A673 (cell line): ENCODE data around the gene LACRT. TPM values are rescaled to one million over a fixed set of nuclear protein-coding genes. Genes with fewer than 3 reads are reported as not detected.

ENCODE experiments used
- BruUV-seq: library from RNA; stranded (reverse); fragments of 400-500 nt; replicated peaks from 2 replicates; lab custom pipeline; 2021; lab: Mats Ljungman, UMichigan
- CTCF ChIA-PET: fragments of 300-600 bp; sonication (Branson Sonifier 250); formaldehyde crosslinking; loops from one replicate; lab custom pipeline; 2022; ENCODE audit warnings: antibody characterized with exemption; lab: Charles Lee
- POLR2A ChIA-PET: fragments of 300-600 bp; sonication (Branson Sonifier 250); formaldehyde crosslinking; loops from one replicate; lab custom pipeline; 2022; ENCODE audit warnings: antibody characterized with exemption; ENCODE audit not compliant: low non-redundant PET; lab: Charles Lee
- DNase-seq: peaks from one replicate; pipeline ENCODE4 v3.0.0-alpha.2; 2015; ENCODE audit warnings: low spot score
- H3K27ac ChIP-seq: fragments of 200-600 bp; sonication (generic); 2 replicates; pipeline ENCODE4 v1.5.1; 2016; ENCODE audit warnings: mixed run types, low read depth, mild to moderate bottlenecking, mixed read lengths, antibody characterized with exemption, low read length; ENCODE audit not compliant: poor library complexity, severe bottlenecking
- H3K27me3 ChIP-seq: fragments of 200-600 bp; sonication (generic); replicated peaks from 2 replicates; pipeline ENCODE4 v1.6.1; 2017; ENCODE audit warnings: mixed run types, low read depth, mild to moderate bottlenecking, mixed read lengths, antibody characterized with exemption, low read length; ENCODE audit not compliant: insufficient read depth, poor library complexity
- H3K36me3 ChIP-seq: fragments of 200-600 bp; sonication (generic); 2 replicates; pipeline ENCODE4 v1.6.1; 2016; ENCODE audit warnings: mixed run types, mild to moderate bottlenecking, mixed read lengths, antibody characterized with exemption, low read length; ENCODE audit not compliant: insufficient read depth, poor library complexity, severe bottlenecking
- H3K4me1 ChIP-seq: fragments of 200-600 bp; sonication (generic); 2 replicates; pipeline ENCODE4 v1.6.1; 2017; ENCODE audit warnings: mixed run types, mild to moderate bottlenecking, mixed read lengths, antibody characterized with exemption, low read length; ENCODE audit not compliant: insufficient read depth, poor library complexity, severe bottlenecking
- H3K4me3 ChIP-seq: fragments of 200-600 bp; sonication (generic); 2 replicates; pipeline ENCODE4 v1.5.1; 2016; ENCODE audit warnings: low read depth, mixed run types, mild to moderate bottlenecking, mixed read lengths, low read length; ENCODE audit not compliant: poor library complexity, severe bottlenecking
- H3K9me3 ChIP-seq: fragments of 200-600 bp; sonication (generic); 2 replicates; pipeline ENCODE4 v1.6.1; 2016; ENCODE audit warnings: mixed run types, low read depth, mild to moderate bottlenecking, mixed read lengths, antibody characterized with exemption, low read length; ENCODE audit not compliant: poor library complexity, severe bottlenecking
- CTCF ChIP-seq: fragments of 300-800, 200-600 bp; sonication (generic); conservative IDR thresholded peaks from 2 replicates; pipeline ENCODE4 v1.5.1; 2017; ENCODE audit warnings: low read depth, mild to moderate bottlenecking, antibody characterized with exemption, low read length, moderate library complexity, mixed read lengths
- EZH2 ChIP-seq: fragments of 200-600 bp; sonication (generic); IDR thresholded peaks from 2 replicates; pipeline ENCODE4 v1.6.1; 2017; ENCODE audit warnings: borderline replicate concordance, low read depth, mild to moderate bottlenecking, mixed read lengths, antibody characterized with exemption, low read length; ENCODE audit not compliant: poor library complexity, severe bottlenecking
- intact Hi-C: fragments of 100-400 bp; cut with micrococcal nuclease; formaldehyde crosslinking; loops from one replicate; pipeline ENCODE4 v1.10.0; 2022; ENCODE audit not compliant: unreplicated experiment
- total RNA-seq: library from RNA; stranded (reverse); gene quantifications from 2 replicates; pipeline ENCODE4 v1.2.3, GENCODE V29; 2021

The LACRT gene
- total RNA-seq, 1 experiment from 2014 or later = not detected

GRCh38 chr12:54602661-54603060, 32.0 kb downstream of the LACRT start:
- ChIA-PET POLR2A (no interaction called here), CTCF (interaction anchor here (0.6 to 1.9 kb wide), 2 partner anchors 23 to 120 kb away, joined by 4 to 8 read pairs; no protein-coding TSS in a partner anchor)
- peak; percentile 63 for DNase-seq
- no peaks in the 10 kb centered on the region for H3K36me3 ChIP-seq
- no TSS peak for BruUV-seq
- peak overlapping the region; percentile 16 for H3K4me3 ChIP-seq
- H3K9me3 ChIP-seq = no peaks in the 10 kb centered on the region
- no peak for TF ChIP-seq CTCF
- no peak for TF ChIP-seq EZH2
- H3K4me1 ChIP-seq = peaks cover 29% of the 10 kb centered on the region
- no peaks in the 10 kb centered on the region for H3K27me3 ChIP-seq
- peak overlapping the region; percentile 90 for H3K27ac ChIP-seq
- intact Hi-C loops = loop anchor here (1.0 to 5.0 kb wide), 2 partner anchors 22 to 100 kb away; no protein-coding TSS in a partner anchor

- BruUV-seq = no TSS peak
- intact Hi-C loops = loop anchor here (5.0 kb wide), 1 partner anchor 100 kb away; no protein-coding TSS in a partner anchor
- no peaks in the 10 kb centered on the region for H3K27me3 ChIP-seq
- no peaks in the 10 kb centered on the region for H3K36me3 ChIP-seq
- peaks cover 35% of the 10 kb centered on the region for H3K4me1 ChIP-seq
- POLR2A ChIA-PET = interaction anchor here (0.5 kb wide), 1 partner anchor 1523 kb away, joined by 5 read pairs; no protein-coding TSS in a partner anchor
- H3K27ac ChIP-seq = peak overlapping the region; percentile 90
- peak; percentile 87 for DNase-seq
- CTCF ChIA-PET = interaction anchor here (0.6 to 1.9 kb wide), 2 partner anchors 22 to 24 kb away, joined by 4 to 5 read pairs; no protein-coding TSS in a partner anchor
- H3K4me3 ChIP-seq = peak overlapping the region; percentile 16
- H3K9me3 ChIP-seq = no peaks in the 10 kb centered on the region
- TF ChIP-seq EZH2 = no peak
- peak; percentile 34 for TF ChIP-seq CTCF
Observed at GRCh38 chr12:54601841-54602240, 32.9 kb downstream of the LACRT start.

- ChIA-PET POLR2A (no interaction called here), CTCF (no interaction called here)
- H3K36me3 ChIP-seq = no peaks in the 10 kb centered on the region
- intact Hi-C loops = loop anchor here (5.0 to 10.0 kb wide), 2 partner anchors 126 to 358 kb away; no protein-coding TSS in a partner anchor
- H3K27me3 ChIP-seq = no peaks in the 10 kb centered on the region
- H3K9me3 ChIP-seq = no peaks in the 10 kb centered on the region
- no peak for DNase-seq
- no TSS peak for BruUV-seq
- H3K4me1 ChIP-seq = peaks cover 38% of the 10 kb centered on the region
- no peak overlapping the region for H3K27ac ChIP-seq
- TF ChIP-seq CTCF (no peak), EZH2 (no peak)
- H3K4me3 ChIP-seq = no peak overlapping the region
Observed at GRCh38 chr12:54598970-54599369, 35.7 kb downstream of the LACRT start.
